ENCODE measurements around the gene CRADD.
"Not testable (repeated sequence)": the region's sequence is repeated elsewhere in the genome, so short reads cannot be mapped to it uniquely, and the experiment has no call there.

CRADD gene

DNA sequence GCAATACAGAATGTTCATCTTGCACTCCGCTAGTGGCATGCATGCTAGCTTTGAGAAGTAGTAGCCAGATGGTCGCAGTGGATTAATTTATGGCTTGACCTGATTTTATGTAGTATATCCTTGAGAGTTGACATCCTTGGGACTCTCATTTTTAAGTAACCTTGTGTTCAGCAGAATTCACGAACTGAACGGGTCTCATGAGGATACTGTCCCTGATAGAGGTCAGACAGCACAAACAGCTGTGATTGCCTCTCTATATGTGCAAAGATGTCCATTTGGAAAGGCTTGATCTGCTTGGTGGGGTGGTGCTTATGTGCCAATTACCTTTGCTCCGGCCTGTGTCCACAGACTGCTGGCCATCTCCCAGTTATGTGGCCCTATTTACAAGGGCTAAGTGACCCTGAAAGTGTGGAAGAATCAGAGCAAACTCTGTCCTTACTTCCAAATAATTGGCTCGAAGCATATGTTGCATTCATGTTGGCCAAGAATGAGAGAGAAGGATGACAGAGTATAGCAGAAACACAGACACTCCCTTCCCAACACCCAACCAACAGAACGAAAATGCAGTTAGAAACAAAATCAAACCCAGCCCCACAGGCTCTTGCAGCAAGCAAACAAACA lies 167.1 kb downstream of the CRADD start:
- no peak for DNase-seq (ENCODE audit: low read depth)

DNA sequence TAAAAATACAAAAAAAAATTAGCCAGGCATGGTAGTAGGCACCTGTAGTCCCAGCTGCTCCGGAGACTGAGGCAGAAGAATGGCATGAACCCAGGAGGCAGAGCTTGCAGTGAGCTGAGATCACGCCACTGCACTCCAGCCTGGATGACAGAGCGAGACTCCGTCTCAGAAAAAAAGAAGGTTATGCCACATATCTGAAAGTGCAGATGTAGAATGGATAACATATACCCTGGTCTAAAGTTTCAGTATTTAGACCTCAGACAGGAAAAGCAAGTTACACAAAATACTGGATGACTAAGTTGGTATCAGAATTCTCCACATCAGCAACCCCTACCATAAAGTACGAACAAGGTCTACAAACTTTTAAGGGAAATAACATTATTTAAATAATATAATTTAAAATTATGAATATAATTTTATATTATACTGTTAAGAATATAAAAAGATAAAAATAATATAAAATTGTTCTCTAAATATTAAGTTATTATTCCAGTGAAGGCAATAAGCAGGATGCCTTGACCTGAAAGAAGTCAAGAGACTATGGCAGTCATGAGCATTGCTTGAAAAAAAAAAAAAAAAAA lies 169.9 kb downstream of the CRADD start:
- no peak for DNase-seq (ENCODE audit: low read depth)

DNA sequence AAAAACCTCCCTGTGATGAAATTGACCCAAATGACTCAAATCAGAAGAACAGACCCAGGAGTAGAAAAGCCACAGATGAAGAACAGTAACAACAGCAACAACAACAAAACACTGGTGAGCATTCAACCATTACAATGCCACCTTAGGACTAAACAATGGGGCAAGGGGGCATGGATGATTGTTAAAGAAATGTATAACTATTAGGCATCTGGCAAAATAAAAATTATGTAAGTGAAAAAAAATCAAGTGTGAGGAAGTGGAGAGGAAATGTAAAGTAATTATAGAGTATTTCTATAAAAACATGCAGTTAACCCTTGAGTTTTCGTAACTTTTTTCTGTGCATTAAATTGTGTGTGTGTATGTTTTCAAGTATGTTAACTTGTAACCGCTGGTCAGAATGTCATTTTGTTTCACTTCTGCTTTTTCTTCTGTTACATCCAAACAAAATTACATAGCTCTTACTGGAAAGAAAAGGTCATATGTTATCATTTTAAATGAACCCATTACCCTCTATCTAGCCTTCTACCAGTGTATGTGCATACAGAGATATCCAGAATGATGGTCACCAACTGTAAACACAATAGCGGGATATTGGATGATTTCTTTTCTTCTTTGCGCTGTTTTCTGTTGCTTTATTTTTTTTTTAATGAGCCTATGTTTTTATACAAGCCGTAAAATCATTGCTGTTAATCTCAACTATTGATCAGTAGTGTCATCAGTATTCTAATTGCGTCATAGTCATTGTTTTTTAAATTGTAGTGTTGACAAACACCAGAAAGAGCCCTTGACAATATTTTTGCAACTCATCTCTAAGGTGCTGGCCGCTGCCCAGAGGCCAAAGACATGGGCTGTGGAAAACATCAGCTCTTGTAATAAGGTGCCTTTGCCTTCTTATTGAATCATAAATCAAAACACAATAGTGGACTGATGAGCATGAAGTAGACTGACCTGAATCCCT lies 170.6 kb downstream of the CRADD start:
- no peak for DNase-seq (ENCODE audit: low read depth)

DNA sequence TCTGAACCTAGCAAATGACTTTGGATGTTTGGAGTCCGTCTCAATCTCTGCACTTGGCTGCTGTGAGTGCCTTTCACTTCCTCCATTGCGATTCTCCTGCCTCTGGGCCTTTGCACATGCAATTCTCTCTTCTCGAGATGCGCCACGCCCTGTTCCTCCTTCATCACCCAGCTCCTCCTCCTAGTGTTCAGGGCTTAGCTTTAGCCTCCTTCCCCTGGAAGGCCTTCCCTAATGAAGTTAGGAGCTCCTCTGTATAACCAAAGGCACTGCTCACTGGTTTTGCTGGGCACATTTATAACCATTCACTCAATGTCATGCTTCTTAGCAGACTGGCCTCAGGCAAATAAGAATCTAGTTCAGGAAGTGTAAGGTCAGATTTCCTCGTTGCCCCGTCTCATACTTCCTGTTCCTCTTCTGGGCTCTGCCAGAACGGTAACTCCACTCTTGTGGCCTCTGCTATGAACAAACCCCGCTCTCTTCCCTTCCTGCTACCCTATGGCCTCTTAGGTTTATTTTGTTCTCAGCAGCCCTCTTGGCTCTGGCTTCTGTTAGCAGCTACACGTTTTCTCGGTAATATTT lies 171.4 kb downstream of the CRADD start:
- no peak for DNase-seq (ENCODE audit: low read depth)

DNA sequence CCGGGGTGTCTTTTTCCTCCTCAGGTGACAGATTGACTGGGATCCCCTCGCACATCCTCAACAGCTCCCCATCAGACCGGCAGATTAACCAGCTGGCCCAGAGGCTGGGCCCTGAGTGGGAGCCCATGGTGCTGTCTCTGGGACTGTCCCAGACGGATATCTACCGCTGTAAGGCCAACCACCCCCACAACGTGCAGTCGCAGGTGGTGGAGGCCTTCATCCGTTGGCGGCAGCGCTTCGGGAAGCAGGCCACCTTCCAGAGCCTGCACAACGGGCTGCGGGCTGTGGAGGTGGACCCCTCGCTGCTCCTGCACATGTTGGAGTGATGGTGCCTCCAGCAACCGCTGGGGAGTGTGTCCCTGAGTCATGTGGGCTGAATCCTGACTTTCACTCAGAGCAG lies 172.8 kb downstream of the CRADD start:
- DNase-seq (ENCODE audit: low read depth) = no peak

DNA sequence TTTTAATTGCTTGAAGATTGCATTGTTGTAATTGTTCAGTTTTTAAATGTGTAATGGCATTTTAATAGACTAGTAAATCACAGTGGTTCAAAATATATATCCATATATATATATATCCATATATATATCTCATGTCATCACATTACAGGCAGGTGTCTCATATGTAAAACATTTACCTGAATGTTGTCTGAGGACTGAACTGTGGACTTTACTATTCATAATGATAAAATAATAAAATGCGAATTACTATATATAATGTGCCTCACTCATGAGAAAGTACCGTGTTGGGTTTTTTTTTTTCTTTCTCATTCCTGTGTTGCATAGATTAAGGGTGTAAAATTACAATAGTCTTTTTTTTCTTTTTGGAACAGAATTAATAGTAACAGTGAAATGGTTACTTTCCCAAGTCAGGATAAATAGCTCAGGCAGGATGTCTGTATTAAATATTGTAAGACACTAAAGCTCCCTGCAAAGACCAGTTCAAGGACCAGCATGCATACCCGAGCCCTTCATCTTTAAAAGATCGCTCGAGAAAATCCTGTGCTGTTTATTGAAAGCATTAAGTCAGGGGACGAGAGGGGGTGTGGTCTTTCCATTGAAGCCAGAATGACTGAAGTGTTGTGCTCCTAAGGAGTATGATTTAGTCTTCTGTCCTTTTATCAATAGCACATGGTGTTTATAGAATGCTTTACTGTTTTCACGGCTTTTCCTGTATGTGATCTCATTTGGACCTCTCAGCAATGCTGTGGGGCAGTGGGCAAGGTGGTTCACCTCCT lies 173.5 kb downstream of the CRADD start:
- no peak for DNase-seq (ENCODE audit: low read depth)

DNA sequence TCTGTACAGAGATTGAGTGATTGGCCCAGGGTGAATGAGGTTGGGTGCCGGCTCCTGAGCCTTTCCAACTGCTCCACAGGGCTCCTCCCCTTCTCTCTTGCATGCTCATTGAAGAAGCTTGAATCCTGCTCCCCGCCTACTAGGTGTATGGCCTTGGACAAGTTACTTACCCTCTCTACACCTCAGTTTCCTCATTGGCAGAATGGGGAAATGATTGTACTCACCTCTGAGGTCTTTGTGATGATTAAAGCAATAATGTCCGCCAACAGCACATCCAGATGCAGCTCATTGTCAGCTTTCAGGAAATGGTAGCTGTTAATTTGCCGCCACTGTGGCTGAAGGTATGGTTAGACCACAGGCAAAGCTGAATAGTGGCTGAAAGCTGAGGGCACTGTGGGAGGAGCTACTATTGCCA lies 174.1 kb downstream of the CRADD start:
- no peak for DNase-seq (ENCODE audit: low read depth)

DNA sequence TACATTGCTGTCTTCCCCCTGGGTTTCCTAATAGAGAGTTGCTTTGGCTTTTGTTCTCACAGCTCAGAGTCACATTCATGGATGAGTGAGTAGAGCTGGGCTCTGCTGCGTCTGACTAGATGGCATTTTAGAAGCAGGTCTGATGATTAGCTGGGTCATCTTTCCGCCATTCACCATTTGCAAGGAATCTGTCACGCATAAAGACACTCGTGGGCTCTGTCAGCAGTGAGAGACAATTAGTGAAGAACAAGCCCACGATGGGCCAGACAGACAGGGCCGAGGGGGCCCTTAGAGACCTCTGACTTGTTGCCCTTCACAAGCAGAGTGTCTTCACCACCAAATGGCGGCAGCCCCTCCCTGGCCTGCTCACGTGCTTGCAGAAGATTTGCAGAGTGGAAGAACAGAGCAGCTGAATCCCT lies 175.0 kb downstream of the CRADD start:
- no peak for DNase-seq (ENCODE audit: low read depth)

DNA sequence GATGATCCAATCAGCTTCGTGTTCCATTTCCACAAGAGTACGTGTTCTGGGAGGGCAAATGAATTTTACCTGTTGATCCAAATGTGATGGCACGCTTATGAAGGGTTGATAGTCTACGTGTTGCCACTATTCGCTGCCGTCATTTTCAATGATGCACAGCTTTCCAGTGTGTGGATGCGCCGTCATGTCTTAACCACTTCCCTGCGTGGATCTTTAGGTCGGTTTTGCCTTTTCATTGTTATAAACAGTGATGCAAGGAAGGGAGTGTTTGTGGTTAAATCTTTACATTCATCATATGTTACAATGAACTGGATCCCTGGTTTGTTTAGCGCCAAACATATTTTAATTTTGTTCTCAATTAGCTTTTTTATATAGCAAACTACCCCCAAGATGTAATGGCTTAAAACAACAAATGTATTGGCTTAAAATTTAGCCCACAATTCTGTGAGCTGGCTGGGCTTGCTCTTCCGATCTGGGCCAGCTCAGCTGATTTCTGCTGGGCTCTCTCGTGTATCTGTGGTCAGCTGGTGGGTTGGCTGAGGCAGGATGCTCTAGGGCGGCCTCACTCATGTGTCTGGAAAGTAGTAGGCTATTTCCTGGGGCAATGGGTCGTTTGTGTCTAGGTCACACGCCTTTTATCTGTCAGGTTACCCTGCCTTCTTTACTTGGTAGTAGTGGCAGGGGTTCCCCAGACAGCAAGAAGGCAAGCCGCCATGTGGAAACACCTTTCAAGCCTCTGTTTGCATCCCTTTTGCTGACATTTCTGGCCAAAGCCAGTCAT lies 176.7 kb downstream of the CRADD start:
- no peak for DNase-seq (ENCODE audit: low read depth)

DNA sequence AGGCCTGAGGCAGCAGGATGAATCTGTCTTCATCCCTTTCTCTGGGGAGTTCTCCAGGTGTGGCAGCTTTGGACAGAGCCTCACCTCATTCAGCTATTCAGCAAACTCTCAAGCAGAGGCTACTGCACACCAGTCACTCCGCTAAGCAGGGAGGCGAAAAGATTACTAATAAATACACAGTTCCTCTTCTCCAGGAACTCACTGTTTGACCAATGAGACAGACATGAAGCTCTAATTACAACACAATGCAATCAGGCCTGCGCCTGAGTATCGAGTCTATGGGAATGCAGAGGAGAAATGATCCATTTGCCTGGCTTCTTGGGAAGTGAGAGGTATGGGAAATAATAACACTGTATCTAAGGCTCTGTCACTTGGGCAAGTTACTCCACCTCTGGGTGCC lies 178.1 kb downstream of the CRADD start:
- DNase-seq (ENCODE audit: low read depth) = no peak

DNA sequence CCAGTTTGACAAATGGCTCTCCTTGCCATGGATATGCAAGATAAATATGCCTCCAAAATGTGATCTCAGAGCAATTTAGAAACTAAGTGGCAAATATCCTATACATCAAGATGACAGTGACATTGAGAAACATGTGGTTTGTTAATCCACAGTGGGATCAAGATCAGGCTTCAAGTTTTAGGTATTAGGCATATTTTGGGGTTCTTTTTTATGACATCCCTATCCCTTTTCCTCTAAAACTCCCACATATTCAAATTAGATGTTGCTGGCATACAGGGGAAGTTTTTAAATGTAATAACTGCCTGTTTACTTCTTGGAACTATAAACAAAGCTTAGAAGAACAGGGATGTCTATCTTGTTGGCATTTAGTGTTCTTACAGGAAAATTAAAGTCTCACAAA lies 179.4 kb downstream of the CRADD start:
- no peak for DNase-seq (ENCODE audit: low read depth)

DNA sequence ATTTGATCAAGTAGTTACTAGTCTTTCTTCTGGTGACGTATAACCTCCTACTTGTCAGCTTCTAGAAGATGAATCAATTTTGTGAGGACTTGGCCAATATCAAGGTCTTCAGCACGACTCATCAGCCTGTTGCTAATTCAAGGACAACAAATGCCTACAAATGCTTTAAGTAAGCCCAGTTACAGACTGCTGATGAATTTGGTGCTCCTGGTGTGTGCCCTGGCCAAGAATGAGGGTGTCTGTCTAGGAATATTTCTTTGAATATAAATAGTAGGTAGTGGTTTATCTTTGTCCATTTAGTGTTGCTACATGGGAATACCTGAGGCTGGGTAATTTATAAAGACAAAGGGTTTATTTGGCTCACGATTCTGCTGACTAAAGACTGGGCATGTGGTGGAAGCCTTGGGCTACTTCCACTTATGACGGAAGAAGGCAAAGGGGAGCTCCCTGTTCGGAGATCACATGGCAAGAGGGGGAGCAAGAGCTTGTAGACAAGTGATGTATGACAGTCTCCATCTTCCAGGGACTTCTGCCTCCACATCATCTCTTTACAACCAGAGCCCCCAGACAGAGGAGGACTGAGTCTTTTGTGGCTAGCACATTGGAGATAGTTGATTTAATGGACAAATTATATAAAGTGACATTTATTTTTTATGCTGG lies 180.2 kb downstream of the CRADD start:
- no peak for DNase-seq (ENCODE audit: low read depth)

DNA sequence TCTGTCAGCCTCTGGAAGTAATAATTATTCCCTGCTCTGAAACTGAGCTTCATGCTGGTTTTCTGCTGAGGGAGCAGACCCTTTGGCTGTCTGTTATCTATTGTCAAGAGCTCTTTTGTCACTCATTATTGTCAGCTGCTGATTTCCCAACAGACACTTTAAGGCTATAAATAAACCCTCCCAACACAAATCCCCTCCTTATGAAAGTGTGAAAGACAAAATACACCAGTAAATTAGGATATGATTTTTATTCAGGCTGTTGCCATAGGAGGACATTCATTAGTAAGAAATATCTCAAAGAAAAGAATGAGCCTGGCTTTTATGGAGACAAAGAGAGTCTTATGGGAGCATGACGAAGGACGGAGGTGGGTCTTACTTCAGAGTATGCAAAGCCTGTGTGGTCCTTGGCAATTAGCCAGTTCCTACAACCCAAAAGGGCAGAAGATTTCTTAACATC lies 180.8 kb downstream of the CRADD start:
- no peak for DNase-seq (ENCODE audit: low read depth)

DNA sequence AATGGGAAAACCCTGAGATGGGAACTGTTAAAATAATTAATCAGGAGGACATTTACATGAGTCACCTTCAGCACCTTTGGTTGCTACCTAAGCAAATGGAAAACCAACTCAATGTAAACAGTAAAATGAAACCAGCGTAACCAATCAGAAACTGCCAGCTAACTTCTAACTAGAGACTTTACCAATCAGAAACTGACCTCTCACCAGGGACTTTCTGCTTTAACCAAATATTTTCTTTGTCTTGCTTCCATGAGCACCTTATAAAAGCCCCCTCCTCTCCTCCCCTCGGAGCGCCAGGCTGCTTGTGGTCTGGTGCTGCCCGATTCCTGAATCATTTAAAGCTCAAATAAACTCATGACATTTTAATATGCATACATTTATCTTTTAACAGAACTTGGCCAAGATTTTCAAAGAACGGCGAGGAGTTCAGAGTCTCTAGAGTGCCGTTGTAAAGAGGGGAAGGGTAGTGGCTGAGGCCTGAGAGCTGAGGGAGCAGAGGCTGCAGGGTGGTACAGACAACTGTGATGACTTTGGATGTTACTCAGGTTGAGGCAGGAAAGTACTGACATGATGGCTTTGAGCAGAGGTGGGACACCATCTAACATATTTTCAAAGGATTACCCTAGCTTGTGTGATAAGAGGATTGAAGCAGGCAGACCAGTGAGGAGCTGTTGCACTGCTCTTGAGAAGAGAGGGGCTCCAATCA lies 183.6 kb downstream of the CRADD start:
- DNase-seq (ENCODE audit: low read depth) = no peak

DNA sequence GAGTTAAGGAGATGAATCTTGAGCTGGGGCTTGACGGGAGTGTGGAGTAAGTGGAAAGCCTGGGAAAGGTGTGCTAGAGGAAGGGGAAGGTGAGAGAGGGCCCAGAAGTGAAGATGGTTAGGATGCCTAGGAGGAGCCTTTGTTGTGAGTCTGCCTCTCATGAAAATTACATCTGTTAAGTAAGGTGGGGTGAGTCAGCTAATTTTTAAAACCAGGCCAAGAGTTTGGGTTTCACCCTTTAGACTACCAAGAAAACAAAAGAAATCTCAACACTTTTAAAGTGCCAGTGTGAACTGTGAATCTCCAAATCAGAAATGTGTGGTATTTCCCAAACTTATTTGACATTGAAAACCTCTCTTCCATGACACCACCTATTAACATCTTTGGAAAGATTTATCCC lies 185.2 kb downstream of the CRADD start:
- DNase-seq (ENCODE audit: low read depth) = no peak

DNA sequence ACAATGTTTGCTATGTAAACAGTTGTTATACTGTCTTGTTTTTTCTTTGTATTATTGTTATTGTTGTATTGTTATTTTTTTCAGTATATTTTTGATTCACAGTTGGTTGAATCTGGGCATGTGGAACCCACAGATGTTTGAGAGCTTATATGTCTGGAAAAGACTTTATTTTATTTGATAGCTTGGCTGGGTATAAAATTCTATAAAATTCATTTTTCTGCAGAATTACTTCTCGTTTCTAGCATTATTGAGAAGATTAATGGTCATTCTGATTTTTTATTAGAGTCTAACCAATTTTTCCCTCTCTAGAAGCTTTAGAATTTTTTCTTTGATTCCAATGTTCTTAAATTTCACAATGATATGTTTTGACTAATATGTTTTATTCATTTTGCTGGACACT lies 188.6 kb downstream of the CRADD start:
- no peak for DNase-seq (ENCODE audit: low read depth)

DNA sequence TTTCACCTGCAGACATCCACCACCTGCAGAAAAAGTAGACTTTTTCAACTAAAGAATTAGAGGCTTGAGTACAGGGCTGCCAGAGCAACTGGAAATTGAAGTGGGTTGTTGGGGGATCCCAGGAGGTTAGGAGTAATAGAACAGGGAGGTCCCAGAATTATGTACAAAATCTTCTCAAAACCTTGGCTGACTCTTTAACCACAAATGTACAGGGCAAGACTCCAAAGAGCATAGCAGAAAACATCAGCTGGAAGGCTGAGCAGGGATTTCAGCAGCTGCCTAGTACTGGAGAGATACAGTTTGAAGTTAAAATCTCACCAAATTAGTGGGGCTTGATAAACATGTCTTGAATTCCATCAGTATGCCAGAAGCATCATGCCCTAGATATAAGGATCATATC lies 191.6 kb downstream of the CRADD start:
- DNase-seq (ENCODE audit: low read depth) = no peak

DNA sequence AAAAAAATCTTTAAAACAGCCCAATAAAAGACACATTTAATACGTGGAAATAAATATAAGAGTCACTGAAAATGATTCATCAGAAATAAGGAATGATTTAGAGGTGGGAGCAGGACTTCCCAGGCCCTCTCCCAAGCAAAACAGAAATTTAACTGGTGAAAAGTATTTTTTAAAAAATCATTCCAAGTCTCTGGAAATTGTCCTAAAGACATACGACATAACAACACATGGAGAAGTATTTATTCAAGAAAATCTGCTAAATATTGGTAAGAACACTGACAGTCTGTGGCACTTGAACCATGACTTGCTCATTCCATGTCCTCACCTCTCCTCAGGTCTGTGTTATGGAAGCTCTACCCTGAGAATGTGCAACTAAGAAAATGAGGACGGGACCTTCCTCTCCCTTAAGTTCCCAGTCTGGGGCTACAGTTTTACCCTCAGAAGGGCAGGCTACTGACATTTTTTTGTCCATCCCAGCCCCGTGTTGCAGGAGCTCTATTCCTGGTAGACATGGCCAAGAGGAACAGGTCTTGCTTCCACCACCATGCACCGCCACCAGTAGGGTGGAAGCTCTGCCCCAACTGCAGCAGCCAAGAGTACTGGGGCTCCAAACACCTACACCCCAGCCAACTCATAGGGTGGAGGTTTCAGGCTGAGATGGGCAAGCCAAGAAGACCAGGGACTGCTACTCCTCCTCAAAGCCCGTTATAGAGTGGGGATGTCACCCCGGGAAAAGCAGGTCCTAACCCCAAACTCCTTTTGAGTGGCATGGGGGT lies 193.0 kb downstream of the CRADD start:
- no peak for DNase-seq (ENCODE audit: low read depth)

DNA sequence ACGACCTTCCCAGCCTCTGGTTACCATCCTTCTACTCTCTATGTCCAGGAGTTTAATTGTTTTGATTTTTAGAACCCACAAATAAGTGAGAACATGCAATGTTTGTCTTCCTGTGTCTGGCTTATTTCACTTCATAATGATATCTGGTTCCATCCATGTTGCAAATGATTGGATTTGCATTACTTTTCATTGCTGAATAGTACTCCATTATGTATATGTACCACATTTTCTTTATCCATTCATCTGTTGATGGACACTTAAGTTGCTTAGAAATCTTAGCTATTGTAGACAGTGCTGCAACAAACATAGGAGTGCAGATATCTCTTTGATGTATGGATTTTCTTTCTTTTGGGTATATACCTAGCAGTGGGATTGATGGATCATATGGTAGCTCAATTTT lies 194.4 kb downstream of the CRADD start:
- not testable (repeated sequence) for DNase-seq (ENCODE audit: low read depth)

All from stimulated activated CD8-positive, alpha-beta memory T cell treated with anti-CD3 and anti-CD28 coated beads, Interleukin-7, amount 100 ng/mL, for 24 hours (primary cell).